ENCODE data around the gene CDR2L.

Gene CDR2L

DNA sequence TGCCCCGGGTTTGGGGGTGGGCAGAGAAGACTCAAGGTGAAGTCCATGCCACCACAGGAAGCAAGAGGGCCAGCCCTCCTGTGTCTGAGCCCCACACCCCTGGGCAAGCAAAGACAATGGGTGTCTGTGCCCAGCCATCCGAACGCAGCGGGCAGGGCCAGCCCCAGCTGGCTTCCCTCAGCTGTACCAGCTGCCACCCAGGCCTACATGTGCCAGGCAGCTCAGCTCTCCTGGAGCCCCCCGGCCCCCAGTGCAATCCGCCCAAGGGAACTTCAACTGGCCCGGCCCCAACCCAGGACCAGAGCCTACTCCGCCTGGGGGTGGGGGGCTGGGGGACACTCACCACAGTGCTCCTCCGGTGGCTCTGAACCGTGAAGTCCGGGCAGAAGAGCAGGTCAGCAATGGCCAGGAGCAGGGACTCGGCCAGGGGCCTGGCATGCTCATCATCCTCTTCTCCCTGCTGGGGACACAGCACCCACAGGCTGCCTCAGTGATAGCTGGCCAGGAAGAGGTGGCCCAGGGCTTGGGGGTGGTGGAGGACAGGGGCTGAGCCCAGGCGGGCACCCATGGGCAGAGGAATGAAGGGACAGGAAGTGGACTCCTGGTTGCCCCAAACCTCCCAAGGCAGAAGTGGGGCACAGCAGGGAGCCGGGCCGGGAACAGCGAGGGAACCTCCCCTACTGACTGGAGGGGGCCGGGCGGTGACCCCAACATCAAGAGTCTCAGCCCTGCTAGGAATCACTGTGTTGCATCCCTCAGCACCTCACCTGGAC lies 24.6 kb upstream of the CDR2L start:
- Histone ChIP-seq H3K27ac (ENCODE audit: low read depth, low read length) (no peak overlapping the region), H4K20me1 (ENCODE audit: control insufficient read depth, insufficient read depth, low read depth, low read length) (no peaks in the 10 kb centered on the region), H3K9me3 (ENCODE audit: control insufficient read depth, insufficient read depth, low read length) (no peaks in the 10 kb centered on the region), H3K27me3 (ENCODE audit: control insufficient read depth, low read length) (peaks cover 2% of the 10 kb centered on the region; the same call in 1 of the 2 replicates), H3F3A (ENCODE audit: control insufficient read depth, insufficient read depth) (no peaks in the 10 kb centered on the region), H3K4me3 (ENCODE audit: low read length) (no peak overlapping the region), H3K36me3 (ENCODE audit: control insufficient read depth, low read length) (no peaks in the 10 kb centered on the region), H3K79me2 (ENCODE audit: control insufficient read depth, low read length) (no peaks in the 10 kb centered on the region), H3K9me2 (replicated peaks; ENCODE audit: control insufficient read depth, low read length) (no peaks in the 10 kb centered on the region), H3K4me2 (ENCODE audit: low read length) (no peak overlapping the region), H3K4me1 (ENCODE audit: control insufficient read depth, low read length) (peaks cover 9% of the 10 kb centered on the region)
- TF ChIP-seq, protein P1, sequence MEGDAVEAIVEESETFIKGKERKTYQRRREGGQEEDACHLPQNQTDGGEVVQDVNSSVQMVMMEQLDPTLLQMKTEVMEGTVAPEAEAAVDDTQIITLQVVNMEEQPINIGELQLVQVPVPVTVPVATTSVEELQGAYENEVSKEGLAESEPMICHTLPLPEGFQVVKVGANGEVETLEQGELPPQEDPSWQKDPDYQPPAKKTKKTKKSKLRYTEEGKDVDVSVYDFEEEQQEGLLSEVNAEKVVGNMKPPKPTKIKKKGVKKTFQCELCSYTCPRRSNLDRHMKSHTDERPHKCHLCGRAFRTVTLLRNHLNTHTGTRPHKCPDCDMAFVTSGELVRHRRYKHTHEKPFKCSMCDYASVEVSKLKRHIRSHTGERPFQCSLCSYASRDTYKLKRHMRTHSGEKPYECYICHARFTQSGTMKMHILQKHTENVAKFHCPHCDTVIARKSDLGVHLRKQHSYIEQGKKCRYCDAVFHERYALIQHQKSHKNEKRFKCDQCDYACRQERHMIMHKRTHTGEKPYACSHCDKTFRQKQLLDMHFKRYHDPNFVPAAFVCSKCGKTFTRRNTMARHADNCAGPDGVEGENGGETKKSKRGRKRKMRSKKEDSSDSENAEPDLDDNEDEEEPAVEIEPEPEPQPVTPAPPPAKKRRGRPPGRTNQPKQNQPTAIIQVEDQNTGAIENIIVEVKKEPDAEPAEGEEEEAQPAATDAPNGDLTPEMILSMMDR (IDR thresholded peaks at IDR 0.05; ENCODE audit: low read depth, low read length, poor library complexity, severe bottlenecking): no peak
- no peak for TF ChIP-seq EZH2phosphoT487 (IDR thresholded peaks at IDR 0.05; ENCODE audit: borderline replicate concordance, low read length)

DNA sequence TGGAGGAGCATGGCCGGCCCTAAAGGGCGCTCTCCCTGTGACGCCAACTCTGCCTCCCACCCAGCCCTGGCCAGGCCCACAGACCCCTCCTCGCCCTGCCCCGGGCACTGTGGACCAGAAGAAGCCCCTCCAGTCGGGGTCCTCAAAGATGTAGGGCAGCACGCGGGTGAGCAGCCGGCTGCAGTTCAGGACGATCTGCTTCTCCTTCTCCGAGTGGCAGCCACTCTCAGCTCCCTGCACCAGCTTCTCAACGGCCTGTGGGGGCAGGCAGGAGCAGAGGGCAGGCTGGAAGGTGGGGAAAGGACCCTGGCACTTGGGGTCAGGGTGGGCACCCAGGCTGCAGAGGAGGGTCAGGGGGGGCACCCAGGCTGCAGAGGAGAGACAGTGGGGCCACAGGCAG lies 23.8 kb upstream of the CDR2L start:
- peaks cover 2% of the 10 kb centered on the region; the same call in 1 of the 2 replicates for H3K27me3 ChIP-seq (ENCODE audit: control insufficient read depth, low read length)
- H3K4me1 ChIP-seq (ENCODE audit: control insufficient read depth, low read length): peaks cover 9% of the 10 kb centered on the region
- no peaks in the 10 kb centered on the region for H3K9me2 ChIP-seq (replicated peaks; ENCODE audit: control insufficient read depth, low read length)
- H3F3A ChIP-seq (ENCODE audit: control insufficient read depth, insufficient read depth): no peaks in the 10 kb centered on the region
- H3K4me2 ChIP-seq (ENCODE audit: low read length): no peak overlapping the region
- H3K36me3 ChIP-seq (ENCODE audit: control insufficient read depth, low read length): no peaks in the 10 kb centered on the region
- no peak overlapping the region for H3K4me3 ChIP-seq (ENCODE audit: low read length)
- no peaks in the 10 kb centered on the region for H3K9me3 ChIP-seq (ENCODE audit: control insufficient read depth, insufficient read depth, low read length)
- no peaks in the 10 kb centered on the region for H3K79me2 ChIP-seq (ENCODE audit: control insufficient read depth, low read length)
- no peak overlapping the region for H3K27ac ChIP-seq (ENCODE audit: low read depth, low read length)
- TF ChIP-seq EZH2phosphoT487 (IDR thresholded peaks at IDR 0.05; ENCODE audit: borderline replicate concordance, low read length): no peak
- TF ChIP-seq, protein P1 (IDR thresholded peaks at IDR 0.05; ENCODE audit: low read depth, low read length, poor library complexity, severe bottlenecking): no peak
- H4K20me1 ChIP-seq (ENCODE audit: control insufficient read depth, insufficient read depth, low read depth, low read length): no peaks in the 10 kb centered on the region

DNA sequence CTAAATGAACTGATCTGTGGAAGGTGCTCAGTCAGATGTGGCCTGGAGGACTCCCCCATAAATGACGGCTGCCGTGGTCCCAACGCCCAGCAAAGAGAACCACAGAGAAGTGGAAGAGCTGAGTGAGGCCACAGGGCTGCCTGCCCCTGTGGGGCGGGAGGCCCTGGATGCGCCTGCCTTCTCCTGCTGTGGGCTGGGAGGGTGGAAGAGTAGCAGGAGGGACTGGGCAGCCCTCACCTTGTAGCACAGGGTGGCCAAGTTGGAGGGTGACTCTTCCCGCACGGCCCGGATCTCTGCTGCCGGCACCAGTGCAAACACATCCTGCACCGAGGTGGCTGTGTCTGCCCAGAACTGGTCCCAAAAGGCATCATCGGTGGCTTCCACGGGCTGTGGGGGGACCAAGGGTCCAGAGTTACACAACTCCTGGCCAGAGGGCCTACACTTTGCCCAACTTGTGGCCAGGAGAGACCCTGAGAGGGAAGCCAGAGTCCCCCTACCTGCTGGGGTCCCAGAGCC lies 23.1 kb upstream of the CDR2L start:
- Histone ChIP-seq H3K27ac (ENCODE audit: low read depth, low read length) (no peak overlapping the region), H3K27me3 (ENCODE audit: control insufficient read depth, low read length) (peaks cover 2% of the 10 kb centered on the region; the same call in 1 of the 2 replicates), H3F3A (ENCODE audit: control insufficient read depth, insufficient read depth) (no peaks in the 10 kb centered on the region), H3K9me2 (replicated peaks; ENCODE audit: control insufficient read depth, low read length) (no peaks in the 10 kb centered on the region), H3K9me3 (ENCODE audit: control insufficient read depth, insufficient read depth, low read length) (no peaks in the 10 kb centered on the region), H3K4me2 (ENCODE audit: low read length) (no peak overlapping the region), H3K79me2 (ENCODE audit: control insufficient read depth, low read length) (no peaks in the 10 kb centered on the region), H4K20me1 (ENCODE audit: control insufficient read depth, insufficient read depth, low read depth, low read length) (no peaks in the 10 kb centered on the region), H3K36me3 (ENCODE audit: control insufficient read depth, low read length) (no peaks in the 10 kb centered on the region), H3K4me1 (ENCODE audit: control insufficient read depth, low read length) (peaks cover 9% of the 10 kb centered on the region), H3K4me3 (ENCODE audit: low read length) (no peak overlapping the region)
- TF ChIP-seq, protein P1 (IDR thresholded peaks at IDR 0.05; ENCODE audit: low read depth, low read length, poor library complexity, severe bottlenecking): no peak
- TF ChIP-seq EZH2phosphoT487 (IDR thresholded peaks at IDR 0.05; ENCODE audit: borderline replicate concordance, low read length): no peak

Measured in DOHH2 (cell line).